NCI-H460 (cell line): Measurements from ENCODE around the gene MATK. TPM values are rescaled to one million over a fixed set of nuclear protein-coding genes. Genes with fewer than 3 reads are reported as not detected.

ENCODE experiments used
- small RNA-seq, 2 experiments: library from RNA; depleted of rRNA; stranded (forward); fragments of <200 nt; gene quantifications; one replicate each; pipeline ENCODE3, GENCODE V24; 2014
- total RNA-seq: library from RNA; depleted of rRNA; stranded (reverse); fragments of >200 nt; shearing (Covaris generic); gene quantifications from 2 replicates; pipeline ENCODE4 v1.2.3, GENCODE V29; 2014; rRNA removed

The MATK gene
- total RNA-seq, 1 experiment from 2014 or later: not detected

Small RNA genes within 50 kb of the gene (small RNA-seq; reads per million reads assigned to genes)
- 0 reads per million in 2 experiments for gene AC005777.1

Other genes starting within 250 kb of the MATK start
- not detected in 2 replicates for gene TEKTIP1, start 247.2 kb downstream of the MATK start, total RNA-seq
- 178 and 210 TPM in 2 replicates for gene MFSD12, start 228.8 kb downstream of the MATK start, total RNA-seq
- 125 and 134 TPM in 2 replicates for gene HMG20B, start 213.4 kb downstream of the MATK start, total RNA-seq
- 0.25 and 0.29 TPM in 2 replicates for gene GIPC3, start 200.9 kb downstream of the MATK start, total RNA-seq
- gene TBXA2R, start 179.5 kb downstream of the MATK start, total RNA-seq: 1.2 and 1.4 TPM in 2 replicates
- 10.5 and 13.0 TPM in 2 replicates for gene CACTIN, start 159.6 kb downstream of the MATK start, total RNA-seq
- 6.2 and 6.8 TPM in 2 replicates for gene PIP5K1C, start 85.9 kb downstream of the MATK start, total RNA-seq
- 0.69 and 0.98 TPM in 2 replicates for gene TJP3, start 78.0 kb downstream of the MATK start, total RNA-seq
- 12.9 and 16.4 TPM in 2 replicates for gene APBA3, start 24.7 kb downstream of the MATK start, total RNA-seq
- 35.8 and 40.8 TPM in 2 replicates for gene MRPL54, start 23.7 kb downstream of the MATK start, total RNA-seq
- gene RAX2, start 14.2 kb downstream of the MATK start, total RNA-seq: not detected in 2 replicates
- gene ZFR2, start 82.7 kb upstream of the MATK start, total RNA-seq: not detected in 2 replicates
- gene ATCAY, start 94.3 kb upstream of the MATK start, total RNA-seq: not detected in 2 replicates
- gene NMRK2, start 146.7 kb upstream of the MATK start, total RNA-seq: not detected in 2 replicates
- 25.7 and 32.5 TPM in 2 replicates for gene DAPK3, start 184.7 kb upstream of the MATK start, total RNA-seq
- gene EEF2, start 199.1 kb upstream of the MATK start, total RNA-seq: 2,185 and 2,326 TPM in 2 replicates
- 14.2 and 29.8 TPM in 2 replicates for gene PIAS4, start 221.4 kb upstream of the MATK start, total RNA-seq